Suprapubic skin (tissue), 4 donors: ENCODE measurements around the gene RPL10. TPM values are rescaled to one million over a fixed set of nuclear protein-coding genes. Genes with fewer than 3 reads are reported as not detected.
A peak's percentile ranks its signal among the peaks of the same experiment; 100 is the strongest.

ENCODE experiments used
- DNase-seq, 2 donors: peaks; one replicate each; pipeline ENCODE4 v3.0.0-alpha.2; 2019; ENCODE audit warnings: low spot score in 2 of 2
- H3K27ac ChIP-seq: fragments of 200-600 bp; sonication (generic); one replicate; pipeline ENCODE4 v1.5.1; 2019
- H3K27me3 ChIP-seq: fragments of 200-600 bp; sonication (generic); one replicate; pipeline ENCODE4 v1.5.1; 2019
- H3K36me3 ChIP-seq: fragments of 200-600 bp; sonication (generic); one replicate; pipeline ENCODE4 v1.5.1; 2019
- H3K4me1 ChIP-seq: fragments of 200-600 bp; sonication (generic); one replicate; pipeline ENCODE4 v1.5.1; 2019
- H3K4me3 ChIP-seq: fragments of 200-600 bp; sonication (generic); one replicate; pipeline ENCODE4 v1.5.1; 2019; ENCODE audit warnings: mild to moderate bottlenecking
- H3K9me3 ChIP-seq: fragments of 200-600 bp; sonication (generic); one replicate; pipeline ENCODE4 v1.5.1; 2019
- EP300 ChIP-seq: sonication (generic); formaldehyde crosslinking; IDR thresholded peaks from one replicate; pipeline ENCODE4 v1.6.1; 2017; ENCODE audit warnings: antibody characterized with exemption
- POLR2A ChIP-seq, 2 donors: fragments of 450-650 bp; IDR thresholded peaks; one replicate each; pipeline ENCODE4 v1.6.1; 2017; ENCODE audit warnings: antibody characterized with exemption in 2 of 2, mild to moderate bottlenecking in 2 of 2, moderate library complexity in 2 of 2
- POLR2AphosphoS5 ChIP-seq, 3 donors: sonication (generic); formaldehyde crosslinking; IDR thresholded peaks; one replicate each; pipeline ENCODE4 v1.6.1; 2017; ENCODE audit warnings: antibody characterized with exemption in 3 of 3
- WGBS: methylation state at CpG from one replicate; pipeline ENCODE4 v1.1.5; 2018; 5-methylcytosine and 5-hydroxymethylcytosine counted together
- total RNA-seq, 4 donors: library from RNA; depleted of rRNA; stranded (reverse); fragments of >200 nt; gene quantifications; one replicate each; pipeline ENCODE4 v1.1.0, GENCODE V29; 2016
- TF ChIP-seq, protein P1 (sequence below), 2 donors: fragments of 200-600 bp in 1 of 2; fragments of 450-650 bp in 1 of 2; sonication (generic) in 1 of 2; IDR thresholded peaks; one replicate each; pipeline ENCODE4 v1.5.1; 2016 to 2019; ENCODE audit warnings: antibody characterized with exemption in 2 of 2, mild to moderate bottlenecking in 1 of 2, moderate library complexity in 1 of 2

RPL10 gene
- total RNA-seq, 4 donors from 2014 or later, result 3,684 to 7,390 (median 6,600) TPM

DNA sequence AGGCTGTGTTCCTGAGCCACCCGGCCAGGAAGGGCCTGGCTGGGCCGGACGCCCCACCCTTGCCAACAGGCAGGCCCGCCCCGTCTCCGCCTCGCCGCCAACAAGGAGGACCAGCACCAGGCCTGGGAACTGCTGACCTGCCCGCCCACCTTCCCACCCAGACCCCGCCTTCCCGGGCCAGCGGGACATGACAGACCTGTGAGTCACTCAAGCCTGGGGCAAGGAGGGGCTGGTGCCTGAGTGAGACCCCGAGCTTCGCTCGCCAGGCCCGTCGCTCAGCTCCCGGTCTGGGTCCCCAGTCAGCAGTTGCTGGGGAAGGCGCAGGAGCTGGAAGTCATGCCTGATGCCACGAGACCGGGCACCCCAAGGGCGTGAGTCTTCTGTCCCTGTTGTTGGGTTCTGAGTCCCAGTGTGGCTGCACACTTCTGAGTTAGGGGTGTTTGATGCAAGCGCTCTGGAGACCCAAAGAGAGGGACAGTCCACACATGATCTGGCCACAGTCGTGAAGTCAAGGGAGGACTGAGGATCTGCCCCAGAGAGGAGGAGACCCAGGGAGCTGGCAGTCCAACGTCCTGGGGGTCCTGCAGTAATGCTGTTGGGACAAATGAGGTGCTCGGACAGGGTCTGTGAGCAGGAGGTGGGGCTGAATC is 11.2 kb downstream of the RPL10 start, which contains the start of gene DNASE1L1:
DNASE1L1 (minus strand) TSS at position 33 of the 650 bp plus-strand sequence. CDS start 3,686 bp downstream, outside the sequence.
- H3K4me1 ChIP-seq, result peaks cover 12% of the 10 kb centered on the region
- no peak for TF ChIP-seq POLR2A (IDR thresholded peaks at IDR 0.05)
- TF ChIP-seq POLR2AphosphoS5 (IDR thresholded peaks at IDR 0.05), result no peak
- TF ChIP-seq, protein P1, sequence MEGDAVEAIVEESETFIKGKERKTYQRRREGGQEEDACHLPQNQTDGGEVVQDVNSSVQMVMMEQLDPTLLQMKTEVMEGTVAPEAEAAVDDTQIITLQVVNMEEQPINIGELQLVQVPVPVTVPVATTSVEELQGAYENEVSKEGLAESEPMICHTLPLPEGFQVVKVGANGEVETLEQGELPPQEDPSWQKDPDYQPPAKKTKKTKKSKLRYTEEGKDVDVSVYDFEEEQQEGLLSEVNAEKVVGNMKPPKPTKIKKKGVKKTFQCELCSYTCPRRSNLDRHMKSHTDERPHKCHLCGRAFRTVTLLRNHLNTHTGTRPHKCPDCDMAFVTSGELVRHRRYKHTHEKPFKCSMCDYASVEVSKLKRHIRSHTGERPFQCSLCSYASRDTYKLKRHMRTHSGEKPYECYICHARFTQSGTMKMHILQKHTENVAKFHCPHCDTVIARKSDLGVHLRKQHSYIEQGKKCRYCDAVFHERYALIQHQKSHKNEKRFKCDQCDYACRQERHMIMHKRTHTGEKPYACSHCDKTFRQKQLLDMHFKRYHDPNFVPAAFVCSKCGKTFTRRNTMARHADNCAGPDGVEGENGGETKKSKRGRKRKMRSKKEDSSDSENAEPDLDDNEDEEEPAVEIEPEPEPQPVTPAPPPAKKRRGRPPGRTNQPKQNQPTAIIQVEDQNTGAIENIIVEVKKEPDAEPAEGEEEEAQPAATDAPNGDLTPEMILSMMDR (IDR thresholded peaks at IDR 0.05), result no peak
- TF ChIP-seq EP300, result no peak
- peak within 1 kb of the TSS; percentile 60 for H3K27ac ChIP-seq
- peak; percentile 90 for DNase-seq
- no peaks in the 10 kb centered on the region for H3K36me3 ChIP-seq
- 53% methylated on average over 22 of the region's 26 CpGs for WGBS
- peak within 1 kb of the TSS; percentile 39 for H3K4me3 ChIP-seq
- no peaks in the 10 kb centered on the region for H3K9me3 ChIP-seq
- no peaks in the 10 kb centered on the region for H3K27me3 ChIP-seq

DNA sequence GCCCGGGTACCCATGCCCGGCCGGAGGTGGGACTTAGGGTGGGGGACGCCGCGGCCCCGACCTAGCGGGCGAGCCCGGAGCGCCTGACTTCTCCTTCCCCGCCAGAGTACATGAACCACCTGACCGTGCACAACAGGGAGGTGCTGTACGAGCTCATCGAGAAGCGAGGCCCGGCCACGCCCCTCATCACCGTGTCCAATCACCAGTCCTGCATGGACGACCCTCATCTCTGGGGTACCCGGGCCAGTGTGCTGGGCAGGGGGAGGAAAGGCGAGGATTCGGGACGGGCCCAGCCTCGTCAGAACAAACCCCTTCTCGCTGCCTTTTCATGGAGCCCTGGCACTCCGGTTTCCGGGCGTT is 13.8 kb downstream of the RPL10 start:
- Histone ChIP-seq H3K9me3 (no peaks in the 10 kb centered on the region), H3K27ac (peak overlapping the region; percentile 94), H3K4me3 (peak overlapping the region; percentile 81), H3K36me3 (no peaks in the 10 kb centered on the region), H3K4me1 (peaks cover 12% of the 10 kb centered on the region), H3K27me3 (no peaks in the 10 kb centered on the region)
- peak in 1 of 2 donors; percentile 82 for DNase-seq
- TF ChIP-seq POLR2AphosphoS5 (IDR thresholded peaks at IDR 0.05) (no peak), POLR2A (IDR thresholded peaks at IDR 0.05) (peak in 1 of 2 donors; percentile 14)
- WGBS, result 60% methylated on average over 3 of the region's 29 CpGs

GRCh38 chrX:154412468-154412867 is 14.3 kb downstream of the RPL10 start:
- no peak for TF ChIP-seq EP300
- no peak for TF ChIP-seq POLR2AphosphoS5 (IDR thresholded peaks at IDR 0.05)
- TF ChIP-seq POLR2A (IDR thresholded peaks at IDR 0.05), result no peak
- H3K27me3 ChIP-seq, result no peaks in the 10 kb centered on the region
- H3K36me3 ChIP-seq, result no peaks in the 10 kb centered on the region
- no peaks in the 10 kb centered on the region for H3K9me3 ChIP-seq
- 17% methylated on average over 1 of the region's 4 CpGs for WGBS
- DNase-seq, result peak in 1 of 2 donors; percentile 72
- peaks cover 12% of the 10 kb centered on the region for H3K4me1 ChIP-seq
- peak overlapping the region; percentile 94 for H3K27ac ChIP-seq
- H3K4me3 ChIP-seq, result peak overlapping the region; percentile 81

GRCh38 chrX:154413142-154413541 is 15.0 kb downstream of the RPL10 start:
- H3K4me3 ChIP-seq, result no peak overlapping the region
- TF ChIP-seq, protein P1 (IDR thresholded peaks at IDR 0.05), result no peak
- TF ChIP-seq POLR2A (IDR thresholded peaks at IDR 0.05), result no peak
- no peak for TF ChIP-seq POLR2AphosphoS5 (IDR thresholded peaks at IDR 0.05)
- no peak for TF ChIP-seq EP300
- no peaks in the 10 kb centered on the region for H3K36me3 ChIP-seq
- H3K4me1 ChIP-seq, result peaks cover 12% of the 10 kb centered on the region
- no peaks in the 10 kb centered on the region for H3K9me3 ChIP-seq
- WGBS, result 73% methylated on average over 2 of the region's 8 CpGs
- H3K27me3 ChIP-seq, result no peaks in the 10 kb centered on the region
- no peak for DNase-seq
- H3K27ac ChIP-seq, result no peak overlapping the region

DNA sequence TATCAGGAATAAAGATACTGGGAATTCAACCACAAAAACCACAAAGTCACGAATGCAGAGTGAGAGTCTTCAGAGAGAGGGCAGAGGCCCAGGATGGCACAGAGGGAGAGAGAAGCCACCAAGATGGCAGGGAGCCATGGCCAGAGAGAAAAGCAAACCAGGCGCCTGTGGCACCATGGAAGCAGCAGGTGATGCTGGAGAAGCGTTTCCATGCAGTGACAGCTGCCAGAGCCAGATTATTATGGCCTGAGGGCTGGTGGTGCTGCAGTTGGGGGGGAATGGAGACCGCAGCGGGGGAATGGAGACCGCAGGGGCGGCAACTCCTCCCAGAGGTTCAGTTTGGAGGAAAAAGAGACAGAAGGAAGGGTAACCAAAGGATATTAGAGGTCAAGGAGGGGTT is 19.0 kb downstream of the RPL10 start:
- Histone ChIP-seq H3K4me3 (no peak overlapping the region), H3K4me1 (peaks cover 9% of the 10 kb centered on the region), H3K36me3 (peaks cover 6% of the 10 kb centered on the region), H3K27ac (no peak overlapping the region), H3K27me3 (no peaks in the 10 kb centered on the region), H3K9me3 (no peaks in the 10 kb centered on the region)
- no peak for DNase-seq
- no peak for TF ChIP-seq POLR2A (IDR thresholded peaks at IDR 0.05)
- WGBS, result 63% methylated on average over 7 of the region's 7 CpGs

GRCh38 chrX:154419189-154419588 is 21.0 kb downstream of the RPL10 start:
- no peak for TF ChIP-seq POLR2AphosphoS5 (IDR thresholded peaks at IDR 0.05)
- no peak for TF ChIP-seq POLR2A (IDR thresholded peaks at IDR 0.05)
- no peak for TF ChIP-seq EP300
- TF ChIP-seq, protein P1 (IDR thresholded peaks at IDR 0.05), result no peak
- Histone ChIP-seq H3K27me3 (no peaks in the 10 kb centered on the region), H3K27ac (no peak overlapping the region), H3K36me3 (peaks cover 6% of the 10 kb centered on the region), H3K4me3 (no peak overlapping the region), H3K9me3 (no peaks in the 10 kb centered on the region), H3K4me1 (no peaks in the 10 kb centered on the region)
- no peak for DNase-seq
- WGBS, result 79% methylated on average over 7 of the region's 8 CpGs
